ENCODE data around the gene GTF2H4.
"Not testable (repeated sequence)": the region's sequence is repeated elsewhere in the genome, so short reads cannot be mapped to it uniquely, and the experiment has no call there.

Gene GTF2H4

DNA sequence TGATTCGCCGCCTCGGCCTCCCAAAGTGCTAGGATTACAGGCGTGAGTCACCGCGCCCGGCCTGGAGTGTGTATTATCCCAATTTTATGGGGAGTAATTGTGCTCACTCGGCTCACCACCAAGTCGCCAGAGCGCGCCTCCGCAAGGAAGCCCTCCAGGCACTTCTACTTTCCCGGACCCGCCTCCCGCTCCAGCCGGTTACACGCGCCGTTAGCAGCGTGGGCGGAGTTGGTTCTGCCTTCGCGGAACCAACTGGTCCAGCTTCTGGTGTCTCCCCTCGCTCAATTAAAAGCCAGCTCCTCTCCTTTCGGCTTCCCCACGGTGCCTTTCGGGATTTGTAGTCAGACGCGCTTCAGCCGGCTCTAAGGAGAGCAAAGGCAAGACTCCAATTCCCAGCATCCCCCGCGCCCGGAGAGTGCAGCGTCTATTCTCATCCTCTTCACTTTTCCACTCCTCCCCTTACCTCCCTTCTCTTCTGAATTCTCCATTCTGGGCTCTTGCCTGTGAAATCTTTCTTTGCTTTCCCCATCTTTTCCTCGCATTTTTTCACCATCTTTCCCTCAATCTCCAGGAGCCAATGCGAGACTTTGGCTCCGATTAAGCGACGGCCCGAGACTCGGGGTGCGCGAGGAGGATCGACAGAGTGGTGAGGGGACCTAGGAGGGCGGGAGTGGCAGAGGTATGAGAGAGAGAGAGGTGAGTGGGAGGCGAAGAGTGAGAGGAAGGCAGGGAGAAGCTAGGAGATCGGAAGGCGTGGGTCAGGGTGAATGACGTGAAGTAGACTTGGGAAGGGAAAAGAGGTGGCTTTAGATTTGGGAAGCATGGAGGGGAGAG is at the start of gene GTF2H4:
Gene GTF2H4 (plus strand): TSS at position 450 of the 834 bp plus-strand sequence.
- DNase-seq (ENCODE audit: low read depth) = peak; percentile 97

DNA sequence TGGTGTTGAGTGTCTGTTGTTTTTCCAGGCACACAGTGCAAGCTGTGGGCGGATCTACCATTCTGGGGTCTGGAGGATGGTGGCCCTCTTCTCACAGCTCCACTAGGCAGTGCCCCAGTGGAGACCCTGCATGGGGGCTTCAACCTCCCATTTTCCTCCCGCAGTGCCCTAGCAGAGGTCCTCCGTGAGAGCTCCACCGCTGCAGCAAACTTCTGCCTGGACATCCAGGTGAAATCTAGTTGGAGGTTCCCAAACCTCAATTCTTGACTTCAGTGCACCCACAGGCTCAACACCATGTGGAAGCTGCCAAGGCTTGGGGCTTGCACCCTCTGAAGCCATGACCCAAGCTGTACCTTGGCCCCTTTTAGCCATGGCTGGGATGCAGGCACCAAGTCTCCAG is 48.3 kb upstream of the GTF2H4 start:
- not testable (repeated sequence) for DNase-seq (ENCODE audit: low read depth)

DNA sequence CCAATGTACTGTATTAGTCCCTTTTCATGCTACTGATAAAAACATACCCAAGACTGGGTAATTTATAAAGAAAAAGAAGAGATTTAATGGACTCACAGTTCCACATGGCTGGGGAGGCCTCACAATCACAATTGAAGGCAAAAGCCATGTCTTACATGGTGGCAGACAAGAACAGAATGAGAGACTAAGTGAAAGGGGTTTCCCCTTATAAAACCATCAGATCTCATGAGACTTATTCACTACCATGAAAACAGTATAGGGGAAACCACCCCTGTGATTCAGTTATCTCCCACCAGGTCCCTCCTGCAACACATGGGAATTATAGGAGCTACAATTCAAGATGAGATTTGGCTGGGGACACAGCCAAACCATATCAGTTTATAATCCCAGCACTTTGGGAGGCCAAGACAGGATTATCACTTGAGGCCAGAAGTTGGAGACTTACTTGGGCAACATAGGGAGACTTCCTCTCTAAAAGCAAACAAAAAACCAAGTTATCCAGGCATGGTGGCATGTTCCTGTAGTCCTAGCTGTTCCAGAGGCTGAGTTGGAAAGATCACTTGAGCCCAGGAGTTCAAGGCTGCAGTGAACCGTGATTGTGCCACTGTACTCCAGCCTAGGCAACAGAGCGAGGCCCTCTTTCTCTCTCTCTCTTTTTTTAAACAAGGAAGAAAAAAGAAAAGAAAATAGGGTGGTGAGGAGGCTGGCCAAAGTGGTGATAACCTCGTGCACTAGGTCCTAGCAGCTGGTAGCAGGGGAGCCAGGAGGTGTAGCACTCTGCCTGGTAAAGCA is 46.6 kb upstream of the GTF2H4 start:
- DNase-seq (ENCODE audit: low read depth) = no peak

DNA sequence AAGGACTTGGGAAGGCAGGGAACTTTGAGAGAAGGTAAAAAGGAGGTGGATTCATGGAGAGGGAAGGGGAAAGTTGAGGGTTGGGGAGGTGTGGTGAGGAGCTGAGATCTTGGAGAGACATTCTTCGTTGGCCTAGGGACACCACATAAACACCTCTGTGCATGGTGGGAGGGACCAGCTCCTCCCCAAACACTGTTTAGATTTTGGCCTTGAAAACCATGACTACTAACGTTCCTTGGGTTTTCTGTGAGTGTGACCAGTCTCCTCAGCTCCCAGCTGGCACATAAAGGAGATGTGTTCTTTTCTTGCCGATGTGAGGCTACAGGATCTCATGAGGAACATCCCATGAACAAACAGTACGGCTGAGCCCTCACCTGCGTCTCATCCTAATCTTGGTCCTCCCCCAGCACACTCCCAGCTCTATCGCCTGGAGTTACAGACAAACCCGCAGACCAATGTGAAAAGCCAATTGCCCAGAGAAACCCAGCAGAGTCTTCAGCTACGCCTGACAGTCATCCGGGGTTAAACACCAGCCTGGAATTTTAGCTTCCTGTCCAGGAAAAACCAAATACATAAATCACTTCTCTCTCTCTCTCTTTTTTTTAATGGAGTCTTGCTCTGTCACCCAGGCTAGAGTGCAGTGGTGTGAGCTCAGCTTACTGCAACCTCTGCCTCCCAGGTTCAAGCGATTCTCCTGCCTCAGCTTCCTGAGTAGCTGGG is 45.7 kb upstream of the GTF2H4 start:
- DNase-seq (ENCODE audit: low read depth) = no peak

DNA sequence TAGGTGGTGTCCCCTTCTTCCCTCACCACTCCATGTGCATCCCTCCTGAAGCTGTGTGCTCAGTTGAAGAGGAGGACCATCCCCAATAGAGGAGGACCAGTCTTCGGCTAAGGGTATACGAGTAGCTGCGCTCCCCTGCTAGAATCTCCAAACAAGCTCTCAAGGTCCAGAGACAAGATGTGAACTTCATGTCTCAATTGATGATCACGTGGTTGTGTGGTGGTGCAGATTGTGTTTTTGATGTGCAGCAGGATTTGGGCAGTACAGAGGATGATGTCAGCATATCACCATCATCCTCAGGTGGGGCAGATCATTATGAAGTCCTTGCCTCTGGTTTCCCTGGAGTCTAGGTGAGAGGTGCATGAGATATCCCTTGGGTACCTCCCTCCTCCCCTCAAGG is 43.7 kb upstream of the GTF2H4 start:
- no peak for DNase-seq (ENCODE audit: low read depth)

DNA sequence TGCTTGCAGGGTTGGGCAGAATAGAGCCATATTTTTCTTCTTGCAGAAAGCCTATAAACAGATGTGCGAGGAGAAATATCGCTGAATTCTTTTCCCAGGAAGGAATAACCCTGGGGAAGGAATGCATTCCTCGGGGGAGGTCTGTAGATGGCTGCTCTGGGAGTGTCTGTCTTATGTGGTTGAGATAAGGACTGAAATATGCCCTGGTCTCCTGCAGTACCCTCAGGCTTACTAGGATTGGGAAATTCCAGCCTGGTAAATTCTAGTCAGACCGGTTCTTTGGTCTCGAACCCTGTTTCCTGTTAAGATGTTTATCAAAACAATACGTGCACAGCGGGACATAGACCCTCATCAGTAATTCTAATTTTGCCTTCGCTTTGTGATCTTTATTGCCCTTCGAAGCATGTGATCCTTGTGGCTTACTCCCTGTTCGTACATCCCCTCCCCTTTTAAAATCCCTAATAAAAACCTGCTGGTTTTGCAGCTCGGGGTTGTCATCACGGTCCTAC is 38.7 kb upstream of the GTF2H4 start:
- not testable (repeated sequence) for DNase-seq (ENCODE audit: low read depth)

DNA sequence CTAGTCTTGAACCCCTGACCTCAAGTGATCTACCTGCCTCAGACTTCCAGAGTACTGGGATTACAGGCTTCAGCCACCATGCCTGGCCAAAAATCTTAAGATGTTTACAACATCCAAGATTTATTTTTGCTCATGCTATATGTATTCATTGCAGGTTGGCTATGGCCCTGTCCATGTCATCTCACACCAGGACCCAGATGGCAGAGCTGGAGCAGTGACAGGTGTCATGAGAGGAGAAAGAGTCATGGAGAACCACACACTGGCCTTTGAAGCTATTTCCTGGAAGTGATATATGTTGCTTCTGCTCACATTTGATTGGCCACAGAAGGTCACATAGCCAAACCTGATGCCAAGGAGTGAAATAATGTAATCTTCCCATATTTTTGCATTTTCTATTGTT is 37.5 kb upstream of the GTF2H4 start:
- no peak for DNase-seq (ENCODE audit: low read depth)

DNA sequence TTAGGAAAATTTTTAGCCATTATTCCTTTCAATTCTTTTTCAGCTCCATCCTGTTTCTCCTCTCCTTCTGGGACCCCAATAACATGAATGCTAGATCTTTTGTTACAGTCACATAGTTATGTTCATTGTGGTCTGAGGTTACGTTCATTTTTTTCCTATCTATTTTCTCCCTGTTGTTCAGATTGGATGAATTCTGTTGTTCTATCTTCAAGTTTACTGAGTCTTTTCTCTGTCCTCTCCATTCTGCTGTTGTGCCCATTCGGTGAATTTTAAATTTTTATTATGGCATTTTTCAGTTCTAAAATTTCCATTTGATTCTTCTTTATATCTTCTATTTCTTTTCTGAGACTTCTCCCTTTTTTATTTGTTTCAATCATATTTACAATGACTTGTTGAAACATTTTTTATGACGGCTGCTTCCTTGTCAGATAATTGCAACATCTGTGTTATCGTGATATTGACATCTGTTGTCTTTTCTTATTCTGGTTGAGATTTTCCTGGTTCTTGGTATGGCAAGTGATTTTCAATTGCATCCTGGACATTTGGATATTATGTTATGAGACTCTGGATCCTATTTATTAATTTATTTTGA is 36.3 kb upstream of the GTF2H4 start:
- DNase-seq (ENCODE audit: low read depth) = no peak

DNA sequence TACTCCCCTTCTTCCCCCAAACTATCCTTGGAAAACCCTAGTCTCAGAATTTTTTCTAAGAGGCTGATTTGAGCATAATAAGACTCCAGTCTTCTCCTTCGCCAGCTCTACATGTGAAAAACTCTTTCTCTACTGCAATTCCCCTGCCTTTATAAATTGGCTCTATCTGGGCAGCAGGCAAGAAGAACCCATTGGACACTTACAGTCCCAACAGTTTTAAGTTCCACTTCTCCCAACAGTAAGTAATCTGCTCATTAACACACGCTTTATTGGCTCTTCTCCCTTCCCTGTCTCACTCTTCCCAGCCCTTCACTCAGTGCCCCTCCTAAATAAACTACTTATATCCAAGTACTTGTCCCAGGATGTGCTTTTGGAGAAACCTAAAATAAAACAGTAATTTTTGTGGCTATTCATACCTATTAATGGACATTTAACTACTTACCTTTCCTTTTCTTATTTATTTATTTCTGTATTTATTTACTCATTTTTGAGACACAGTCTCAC is 34.8 kb upstream of the GTF2H4 start:
- no peak for DNase-seq (ENCODE audit: low read depth)

DNA sequence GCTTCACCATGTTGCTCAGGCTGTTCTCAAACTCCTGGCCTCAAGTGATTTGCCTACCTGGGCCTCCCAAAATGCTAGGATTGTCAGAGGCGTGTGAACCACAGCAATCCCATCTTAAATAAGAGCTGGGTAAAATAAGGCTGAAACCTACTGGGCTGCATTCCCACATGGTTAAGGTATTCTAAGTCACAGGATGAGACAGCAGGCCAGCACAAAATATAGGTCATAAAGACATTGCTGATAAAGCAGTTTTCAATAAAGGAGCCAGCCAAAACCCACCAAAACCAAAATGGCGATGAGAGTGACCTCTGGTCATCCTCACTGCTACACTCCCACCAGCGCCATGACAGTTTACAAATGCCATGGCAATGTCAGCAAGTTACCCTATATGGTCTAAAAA is 34.2 kb upstream of the GTF2H4 start:
- DNase-seq (ENCODE audit: low read depth) = not testable (repeated sequence)

DNA sequence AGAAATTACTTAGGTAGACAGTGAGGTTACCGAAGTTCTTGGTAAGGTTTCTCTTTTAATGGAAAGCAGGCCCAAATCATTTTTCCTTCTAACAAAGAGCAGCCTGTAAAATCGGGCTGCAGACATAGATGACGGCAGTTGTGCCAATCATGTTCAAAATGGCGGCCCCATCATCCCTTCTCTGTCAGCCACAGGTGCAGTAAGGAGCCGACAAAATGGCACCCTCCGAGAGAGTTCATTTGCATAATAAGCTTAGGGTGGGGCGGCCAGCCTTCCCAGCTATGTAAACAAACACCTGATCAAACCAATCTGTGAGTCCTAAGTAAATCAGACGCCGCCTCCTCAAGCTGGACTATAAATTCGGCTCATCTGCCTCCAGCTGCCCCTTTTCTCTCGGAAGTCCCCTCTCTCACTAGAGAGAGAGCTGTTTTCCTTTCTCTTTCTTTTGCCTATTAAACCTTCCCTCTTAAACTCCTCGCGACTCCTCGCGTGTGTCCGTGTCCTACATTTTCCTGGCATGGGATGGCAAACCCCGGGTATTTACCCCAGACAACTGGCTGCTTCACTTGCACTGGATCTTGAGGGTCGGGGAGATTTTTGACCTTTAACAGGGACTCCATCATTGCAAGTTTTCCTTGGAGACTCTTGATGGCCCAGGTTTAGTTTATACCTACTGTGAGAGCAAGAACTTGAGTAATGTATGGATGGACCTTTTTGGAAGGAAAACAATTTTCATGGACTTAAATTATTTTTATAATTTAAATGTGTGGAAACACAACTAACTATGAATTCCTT is 32.6 kb upstream of the GTF2H4 start:
- no peak for DNase-seq (ENCODE audit: low read depth)

DNA sequence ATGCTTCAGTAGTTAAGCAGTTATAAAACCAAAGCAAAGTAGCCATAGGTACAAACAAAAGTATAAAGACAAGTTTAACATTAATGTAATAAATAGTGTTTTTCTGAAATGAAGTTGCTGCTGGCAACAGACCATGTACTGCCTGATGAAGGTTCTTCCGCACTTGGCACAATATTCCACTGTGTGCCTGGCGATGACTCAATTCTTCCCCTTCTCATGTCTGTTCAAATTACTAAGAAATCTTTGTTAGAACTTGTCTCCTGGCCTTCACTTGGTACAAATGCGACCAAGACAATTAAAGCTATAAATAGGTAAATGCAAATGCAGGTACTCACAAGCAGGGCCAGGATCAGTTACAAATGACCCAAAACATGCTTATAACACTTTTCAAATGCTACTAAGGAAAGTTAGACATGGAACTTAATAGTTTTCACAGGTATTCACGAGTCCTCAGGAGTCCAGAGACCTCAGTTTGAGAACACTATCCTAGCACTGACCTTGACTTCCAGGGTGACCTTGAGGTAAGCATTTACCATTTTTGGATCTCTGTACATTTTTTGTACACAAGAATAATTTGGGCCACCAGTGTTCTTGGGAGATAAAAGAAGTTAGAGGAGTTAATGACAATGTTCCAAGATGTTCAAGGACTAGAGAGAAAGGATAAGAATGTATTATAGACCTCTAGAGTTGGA is 31.8 kb upstream of the GTF2H4 start:
- peak; percentile 85 for DNase-seq (ENCODE audit: low read depth)

DNA sequence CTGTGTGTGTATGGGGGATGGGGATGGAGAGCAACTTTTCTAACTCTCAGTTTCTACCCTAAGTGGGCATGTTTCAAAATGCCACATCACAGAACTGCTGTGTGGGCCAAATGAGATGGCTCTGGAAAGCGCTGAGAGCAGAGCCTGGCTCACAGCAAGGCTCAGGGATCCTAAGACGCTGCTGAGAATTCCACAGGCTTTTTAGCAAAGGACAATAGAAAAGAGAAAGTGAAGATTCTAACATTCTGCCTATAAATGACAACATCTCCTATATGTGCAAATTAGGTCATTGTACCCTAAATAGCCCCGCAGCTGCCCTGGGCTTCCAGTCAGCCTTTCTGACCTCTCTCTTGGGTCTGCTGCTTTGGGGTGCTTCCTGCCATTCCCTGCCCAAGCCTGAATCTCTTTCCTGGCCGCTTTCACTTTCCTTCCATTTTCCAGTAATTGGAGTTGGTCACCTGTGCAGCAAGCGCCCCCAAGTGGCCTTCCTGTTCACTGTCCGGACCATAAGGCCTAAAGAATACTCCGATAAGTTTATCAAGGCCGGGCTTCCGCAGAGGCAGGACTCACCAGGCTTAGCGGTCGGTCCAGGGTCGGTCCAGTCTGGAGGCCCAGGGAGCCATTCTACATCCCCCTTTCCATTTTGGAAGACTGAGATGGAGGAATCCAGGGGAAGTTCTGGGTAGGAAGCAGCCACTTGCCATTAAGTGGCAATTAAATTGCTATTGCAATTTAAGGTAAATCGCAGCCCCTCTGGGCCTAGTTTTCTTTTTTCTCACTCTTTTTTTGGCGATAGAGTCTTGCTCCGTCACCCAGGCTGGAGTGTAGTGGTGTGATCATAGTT is 30.4 kb upstream of the GTF2H4 start:
- peak; percentile 85 for DNase-seq (ENCODE audit: low read depth)

DNA sequence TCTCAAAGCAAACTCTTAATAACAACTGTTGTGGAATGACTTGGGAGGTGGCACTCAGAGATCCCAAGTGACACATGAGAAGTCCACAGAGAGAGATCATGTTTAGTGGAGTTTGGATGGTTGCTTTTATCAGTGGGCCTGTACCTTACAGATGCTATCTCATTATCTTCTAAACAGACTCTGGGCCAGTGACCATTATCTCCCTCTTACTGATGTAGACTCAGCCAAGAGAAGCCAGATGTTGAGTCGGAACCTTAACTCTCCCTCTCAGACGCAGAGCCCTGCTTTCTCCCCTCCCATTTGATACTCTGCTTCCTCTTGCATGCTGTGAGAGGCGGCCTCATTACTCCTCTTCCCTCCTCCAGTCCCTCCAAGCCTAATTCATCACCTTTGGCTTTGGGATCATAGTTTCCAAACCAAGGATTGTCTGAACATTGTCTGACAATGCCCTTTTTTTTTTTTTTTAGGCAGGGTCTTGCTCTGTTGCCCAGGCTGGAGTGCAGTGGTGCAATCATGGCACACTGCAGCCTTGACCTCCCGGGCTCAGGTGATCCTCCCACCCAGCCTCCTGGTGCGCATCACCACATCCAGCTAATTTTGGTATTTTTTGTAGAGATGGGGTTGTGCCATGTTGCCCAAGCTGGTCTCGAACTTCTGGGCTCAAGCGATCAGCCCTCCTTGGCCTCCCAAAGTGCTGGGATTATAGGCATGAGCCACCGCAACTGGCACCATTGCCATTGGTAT is 28.2 kb upstream of the GTF2H4 start:
- DNase-seq (ENCODE audit: low read depth) = no peak

DNA sequence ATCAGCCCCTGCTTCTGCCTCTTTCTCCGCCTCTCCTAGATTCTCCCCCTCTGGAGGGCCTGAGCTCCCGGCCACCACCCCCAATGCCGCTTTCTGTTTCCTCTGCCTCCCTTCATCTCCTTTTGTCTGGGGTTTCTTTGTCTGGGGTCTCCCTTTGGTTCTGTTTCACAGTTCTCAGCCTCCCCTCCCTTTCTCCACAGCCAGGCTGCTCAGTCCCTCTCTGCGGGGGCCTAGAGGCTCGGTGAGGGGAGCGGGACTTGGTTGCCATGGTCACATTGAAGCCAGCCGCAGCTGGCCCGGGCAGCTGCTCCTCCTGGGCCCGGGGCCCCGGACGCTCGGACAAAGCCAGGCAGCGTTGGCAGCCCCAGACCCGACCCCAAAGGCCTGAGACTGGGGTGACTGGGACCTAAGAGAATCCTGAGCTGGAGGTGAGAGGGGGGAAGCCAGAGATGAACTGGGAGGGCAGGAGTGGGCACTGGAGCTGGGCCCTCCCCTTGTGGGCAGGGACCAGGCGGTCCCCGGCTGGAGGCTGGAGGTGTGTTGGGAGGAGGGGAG is 27.2 kb upstream of the GTF2H4 start:
- no peak for DNase-seq (ENCODE audit: low read depth)

DNA sequence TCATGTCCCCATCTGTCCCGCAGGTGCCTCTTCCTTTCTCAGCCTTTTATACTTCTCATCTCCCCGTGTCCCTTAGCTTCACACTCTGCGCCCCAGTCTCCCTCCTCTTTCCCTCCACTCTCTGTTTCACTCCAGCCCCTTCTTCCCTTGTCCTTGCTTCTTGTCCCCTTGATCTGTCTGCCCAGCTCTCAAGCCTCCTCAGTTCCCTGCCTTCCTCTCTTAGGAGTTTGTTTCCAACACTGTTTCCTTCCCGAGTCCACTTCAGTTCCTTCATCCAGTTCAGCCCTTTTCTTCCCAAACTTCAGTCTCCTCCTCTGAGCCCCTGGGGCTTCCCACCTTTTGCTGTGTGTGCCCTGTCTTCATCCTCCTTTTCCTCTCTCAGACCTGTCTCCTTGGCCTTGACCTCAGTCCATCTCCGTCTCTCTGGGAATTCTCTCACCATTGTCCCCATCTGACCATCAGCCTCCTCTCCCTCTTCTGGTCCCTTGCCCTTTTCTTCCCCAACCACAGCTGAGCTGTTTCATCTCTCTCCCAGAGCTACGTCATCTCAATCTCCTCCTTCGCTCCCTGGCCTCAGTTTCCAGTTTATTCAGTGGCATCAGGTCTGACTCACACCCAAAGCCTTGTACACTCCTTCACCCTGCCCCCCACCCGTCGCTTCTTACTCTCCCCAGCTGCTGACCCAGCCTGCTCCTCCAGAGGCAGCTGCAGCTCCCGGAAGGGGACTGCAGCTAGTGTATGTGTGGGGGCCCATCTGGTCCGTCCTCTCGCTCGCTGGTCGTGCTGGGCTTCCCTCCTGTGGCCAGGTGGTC is 26.4 kb upstream of the GTF2H4 start:
- no peak for DNase-seq (ENCODE audit: low read depth)

DNA sequence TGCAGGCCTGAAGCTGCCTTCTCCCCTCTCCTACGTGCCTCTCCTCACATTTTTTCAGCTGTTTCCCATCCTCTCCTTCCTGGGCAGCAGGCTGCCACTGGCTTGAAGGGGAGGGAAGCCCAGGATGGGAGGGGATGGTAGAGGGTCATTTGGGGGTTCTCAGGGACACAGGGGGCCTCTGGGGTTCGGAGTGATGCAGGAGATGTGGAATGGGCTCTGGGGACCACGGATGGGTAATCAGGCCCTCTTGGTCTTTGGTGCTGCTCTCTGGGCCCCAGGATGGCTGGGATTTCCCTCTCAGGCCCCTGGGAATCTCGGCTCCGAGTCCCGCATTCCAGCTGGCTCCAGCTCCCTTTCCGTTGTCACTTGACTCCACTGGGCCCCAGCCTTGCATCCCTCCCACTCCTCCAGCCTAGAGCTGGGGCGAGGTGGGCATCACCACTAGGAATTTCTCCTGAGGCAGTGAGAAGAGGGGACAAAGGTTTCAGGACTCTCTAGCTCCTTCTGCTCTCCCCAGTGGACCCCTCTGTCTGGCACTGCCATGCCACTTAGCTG is 25.7 kb upstream of the GTF2H4 start:
- DNase-seq (ENCODE audit: low read depth) = no peak
